HG03521 (cell line): ENCODE measurements around the gene RHAG.
"Not testable (repeated sequence)": the region's sequence is repeated elsewhere in the genome, so short reads cannot be mapped to it uniquely, and the experiment has no call there.

Experiments used
- ATAC-seq: cut with Tn5 transposase; IDR thresholded peaks from one replicate; pipeline ENCODE4 v1.9.1; 2021; ENCODE audit warnings: mild to moderate bottlenecking, moderate library complexity; ENCODE audit not compliant: unreplicated experiment

The RHAG gene

DNA sequence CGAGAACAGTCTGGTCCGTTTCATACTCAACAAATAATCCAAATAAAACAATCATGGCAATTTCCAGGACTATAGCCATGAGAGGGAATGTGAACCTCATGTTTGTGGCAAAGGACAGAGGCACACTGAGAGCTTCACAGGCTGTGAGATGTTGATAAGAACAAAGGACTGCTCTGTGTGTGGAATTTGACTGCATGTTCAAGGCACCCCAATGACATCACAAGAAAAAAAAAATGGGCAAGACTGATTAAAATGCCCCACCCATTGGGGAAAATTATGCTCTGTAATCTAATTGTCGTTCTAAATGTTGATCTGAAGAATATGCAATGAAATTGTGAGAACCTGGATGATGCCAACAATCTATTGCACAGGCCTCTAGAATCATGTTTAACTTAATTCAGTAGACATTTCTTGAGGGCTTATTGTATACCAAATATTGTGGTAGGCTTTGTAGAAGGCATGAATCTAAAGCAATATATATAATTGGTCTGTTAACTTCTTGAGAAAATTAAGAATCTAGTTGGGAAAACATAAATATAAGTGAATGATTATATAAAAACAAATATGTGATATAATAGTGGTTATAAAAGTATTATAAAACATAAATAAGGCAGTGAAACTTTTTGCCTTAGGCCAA lies at the start of gene RHAG:
RHAG (minus strand) TSS at position 127 of the 637 bp plus-strand sequence; CDS start at position 100, 27 bp downstream.
- no peak for ATAC-seq

DNA sequence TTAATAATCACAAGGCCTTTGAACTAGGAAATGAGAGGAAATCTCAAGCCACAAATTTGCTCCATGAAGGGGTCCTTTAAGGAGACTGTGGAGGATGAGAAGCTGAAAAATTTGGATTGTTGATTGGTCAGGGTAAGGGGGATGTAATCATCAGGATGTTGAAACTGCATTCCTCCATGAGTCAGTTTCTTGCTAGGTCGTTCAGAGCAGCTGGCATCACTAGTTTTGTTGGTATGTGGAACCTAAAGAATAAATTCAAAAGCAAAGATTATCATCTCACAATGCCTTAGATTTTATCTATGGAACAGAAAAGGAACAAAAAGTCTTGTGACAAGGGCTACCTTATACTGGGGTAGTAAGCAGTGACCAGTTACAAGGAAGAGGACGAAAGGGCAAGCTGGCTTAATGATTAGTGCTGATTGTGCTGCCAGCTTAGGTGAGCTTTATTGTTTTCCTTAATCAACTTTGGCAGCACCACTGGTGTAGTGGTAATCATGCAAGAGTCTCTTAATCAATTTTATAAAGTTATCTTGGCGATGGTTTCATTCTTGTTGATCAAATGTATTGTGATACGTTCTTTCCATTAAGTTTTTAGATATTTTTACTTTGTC lies 40.1 kb upstream of the RHAG start:
- ATAC-seq = no peak

DNA sequence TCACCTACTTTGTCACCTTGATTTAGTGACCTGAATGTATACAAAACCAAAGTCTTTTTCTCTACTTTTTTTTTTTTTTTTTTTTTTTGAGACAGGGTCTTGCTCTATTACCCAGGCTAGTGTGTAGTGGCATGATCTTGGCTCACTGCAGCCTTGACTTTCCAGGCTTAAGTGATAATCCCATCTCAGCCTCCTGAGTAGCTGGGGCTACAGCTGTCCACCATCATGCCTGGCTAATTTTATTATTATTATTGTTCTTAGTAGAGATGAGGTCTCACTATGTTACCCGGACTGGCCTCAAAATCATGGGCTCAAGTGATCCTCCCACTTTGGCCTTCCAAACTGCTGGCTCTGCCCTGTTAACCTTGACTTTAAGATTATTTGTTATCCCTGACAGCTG lies 39.2 kb upstream of the RHAG start:
- ATAC-seq = no peak

DNA sequence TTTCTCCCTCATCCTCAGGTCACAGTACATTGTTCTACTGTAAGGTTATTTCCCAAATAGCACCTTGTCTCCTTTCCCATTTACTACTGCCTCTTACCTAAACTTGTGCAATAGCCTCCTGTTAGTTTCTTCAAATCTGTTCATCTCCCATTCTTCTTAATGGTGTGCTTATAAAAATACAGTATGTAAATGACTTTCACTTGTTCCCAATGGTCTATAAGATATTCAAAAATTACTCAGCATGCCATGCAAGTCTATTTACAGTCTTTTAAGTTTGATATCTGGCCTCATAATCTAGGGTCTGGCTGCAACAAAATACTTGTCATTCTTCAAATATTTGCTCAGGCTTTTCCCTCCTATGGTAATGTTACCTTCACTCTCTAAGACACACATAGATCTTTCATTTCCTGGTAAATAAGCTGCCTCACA lies 31.5 kb upstream of the RHAG start:
- no peak for ATAC-seq

DNA sequence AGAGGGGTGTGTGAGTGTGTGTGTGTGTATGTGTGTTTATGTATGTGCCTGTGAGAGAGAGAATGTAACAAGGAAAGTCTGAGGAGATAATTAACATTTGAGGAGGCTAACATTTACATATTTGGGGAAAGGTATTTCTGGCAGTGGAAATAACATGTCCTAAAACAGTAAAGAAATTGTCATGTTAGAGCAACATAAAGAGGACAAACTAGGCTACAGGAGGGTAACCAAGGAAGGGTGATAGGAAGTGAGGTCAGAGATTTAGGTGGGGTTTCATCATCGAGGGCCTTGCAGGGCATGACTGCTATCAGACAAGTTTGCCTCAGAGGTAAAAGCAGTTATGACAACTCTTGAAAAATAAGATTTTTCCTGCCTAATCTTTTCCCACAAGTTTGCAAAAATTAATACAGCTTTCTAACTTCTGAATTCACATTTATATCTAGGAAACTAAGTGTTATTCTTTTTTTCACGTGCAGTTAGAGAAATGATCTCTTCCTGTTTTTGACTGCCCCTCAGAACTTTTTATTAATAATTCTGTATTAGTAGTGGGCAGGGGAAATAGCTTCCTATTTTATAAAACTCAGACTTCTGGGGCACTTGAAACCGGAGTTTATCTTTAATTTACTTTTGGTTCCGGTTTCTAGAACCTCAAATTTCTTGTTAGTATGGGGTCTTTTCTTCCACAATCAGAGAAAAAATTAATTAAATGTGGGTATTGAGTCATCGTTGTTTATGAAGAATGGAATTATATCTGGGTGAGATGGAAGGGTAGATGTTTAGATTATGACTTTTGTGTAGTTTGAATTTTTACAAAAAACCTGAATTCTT lies 30.5 kb upstream of the RHAG start:
- ATAC-seq = no peak

DNA sequence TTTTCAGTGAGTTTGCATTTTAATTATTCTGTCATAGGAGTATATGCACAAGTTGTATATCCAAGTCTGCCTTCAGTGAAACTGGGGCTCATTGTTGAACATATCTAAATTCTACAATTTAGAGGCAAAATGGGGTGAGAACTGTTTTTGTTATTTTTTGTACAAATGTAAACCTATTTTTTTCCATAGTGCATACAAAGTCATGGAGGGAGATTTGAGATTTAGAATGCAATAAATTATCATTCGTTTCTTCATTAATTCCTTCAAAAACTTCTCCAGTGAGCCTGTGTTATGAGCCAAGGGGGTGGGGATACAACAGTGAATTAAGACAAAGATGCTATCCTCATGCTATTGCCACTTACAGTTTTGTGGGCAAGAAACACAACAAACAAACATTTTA lies 29.8 kb upstream of the RHAG start:
- ATAC-seq = no peak

DNA sequence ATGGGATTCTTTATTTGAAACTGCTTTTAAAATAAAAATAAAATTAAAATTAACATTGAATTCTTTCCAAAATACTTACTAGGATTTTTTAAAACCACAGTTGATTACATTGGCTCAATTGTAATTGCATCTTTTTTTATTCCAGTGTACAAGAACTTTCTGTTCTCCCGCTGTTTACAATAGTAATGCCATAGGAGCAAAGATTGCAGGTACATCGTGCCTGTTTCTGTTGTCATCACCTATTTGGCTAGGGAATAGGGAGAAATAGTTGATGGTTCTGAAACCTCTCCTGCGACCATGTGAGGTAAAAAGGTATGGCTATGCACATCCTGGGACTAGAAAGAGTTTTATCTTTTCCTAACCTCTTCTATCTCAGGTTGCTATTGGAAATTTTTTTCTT lies 28.2 kb upstream of the RHAG start:
- no peak for ATAC-seq

DNA sequence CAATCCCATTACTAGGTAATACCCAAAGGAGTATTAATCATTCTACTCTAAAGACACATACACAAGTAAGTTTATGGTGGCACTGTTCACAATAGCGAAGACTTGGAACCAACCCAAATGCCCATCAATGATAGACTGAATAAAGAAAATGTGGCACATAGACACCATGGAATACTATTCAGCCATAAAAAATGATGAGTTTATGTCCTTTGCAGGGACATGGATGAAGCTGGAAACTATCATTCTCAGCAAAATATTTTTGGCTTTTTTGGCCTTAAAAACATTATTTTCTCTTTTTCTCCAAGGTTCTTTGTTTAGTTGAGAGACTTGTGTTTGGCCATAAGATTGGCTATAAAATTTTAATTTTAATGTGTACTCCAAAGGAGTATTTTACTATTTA lies 27.4 kb upstream of the RHAG start:
- not testable (repeated sequence) for ATAC-seq

DNA sequence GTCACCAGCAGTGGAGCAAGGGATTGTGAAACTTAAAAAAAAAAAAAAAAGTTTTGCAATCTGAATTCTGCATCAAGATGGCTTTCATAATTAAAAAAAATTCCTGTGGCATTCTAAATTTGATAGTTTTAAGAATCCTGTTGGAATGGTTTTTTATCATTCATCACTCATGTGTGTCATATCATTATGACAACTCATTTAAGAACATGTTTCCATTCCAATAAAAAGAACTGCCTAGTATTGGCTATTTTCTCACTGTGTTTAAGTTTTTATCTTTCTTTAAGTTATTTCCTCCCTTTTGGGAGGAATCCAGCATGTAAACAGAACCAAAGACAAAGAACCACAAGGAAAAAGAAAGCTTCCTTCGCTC lies 26.2 kb upstream of the RHAG start:
- ATAC-seq = no peak

DNA sequence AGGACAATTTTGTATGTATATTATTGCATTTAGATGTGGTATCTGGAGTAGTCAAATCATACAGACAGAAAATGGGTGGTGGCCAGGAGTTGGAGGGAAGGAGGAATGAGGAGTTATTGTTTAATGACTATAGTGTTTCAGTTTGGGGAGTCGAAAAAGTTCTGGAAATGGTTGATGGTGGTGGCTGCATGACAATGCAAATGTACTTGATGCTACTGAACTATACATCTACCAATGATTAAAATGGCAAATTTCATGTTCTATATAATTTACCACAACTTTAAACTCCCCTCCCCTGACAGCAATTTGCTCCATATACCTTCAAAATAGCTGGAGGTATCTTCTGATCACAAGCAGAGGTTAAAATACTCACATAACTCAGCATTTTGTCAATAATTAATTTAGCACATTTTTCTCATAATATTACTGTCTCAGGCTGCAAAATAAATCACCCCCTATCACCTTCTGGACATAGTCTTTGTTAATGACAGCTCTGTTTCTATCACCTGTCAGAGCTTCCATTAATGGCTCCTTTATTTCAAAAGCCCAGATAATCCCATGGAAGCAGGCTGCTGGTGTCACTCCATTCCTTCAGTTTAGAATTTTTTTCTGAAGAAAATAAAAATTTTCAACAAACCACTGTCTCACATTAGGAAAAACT lies 25.7 kb upstream of the RHAG start:
- ATAC-seq = no peak

DNA sequence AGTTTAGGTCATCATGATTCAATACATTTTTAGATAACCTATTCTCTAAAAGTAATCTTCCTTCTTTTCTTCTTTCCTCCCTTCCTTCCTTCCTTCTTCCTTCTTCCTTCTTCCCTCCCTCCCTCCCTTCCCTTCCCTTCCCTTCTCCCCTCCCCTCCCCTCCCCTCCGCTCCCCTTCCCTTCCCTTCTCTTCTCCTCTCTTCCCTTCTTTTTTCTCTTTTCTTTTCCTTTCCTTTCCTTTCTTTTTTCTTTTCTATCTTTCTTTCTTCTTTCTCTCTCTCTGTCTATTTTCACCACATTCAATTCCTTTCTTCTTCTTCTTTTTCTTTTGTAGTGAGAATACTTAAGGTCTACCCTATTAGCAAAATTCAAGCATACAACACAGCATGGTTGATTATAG lies 17.3 kb upstream of the RHAG start:
- no peak for ATAC-seq

DNA sequence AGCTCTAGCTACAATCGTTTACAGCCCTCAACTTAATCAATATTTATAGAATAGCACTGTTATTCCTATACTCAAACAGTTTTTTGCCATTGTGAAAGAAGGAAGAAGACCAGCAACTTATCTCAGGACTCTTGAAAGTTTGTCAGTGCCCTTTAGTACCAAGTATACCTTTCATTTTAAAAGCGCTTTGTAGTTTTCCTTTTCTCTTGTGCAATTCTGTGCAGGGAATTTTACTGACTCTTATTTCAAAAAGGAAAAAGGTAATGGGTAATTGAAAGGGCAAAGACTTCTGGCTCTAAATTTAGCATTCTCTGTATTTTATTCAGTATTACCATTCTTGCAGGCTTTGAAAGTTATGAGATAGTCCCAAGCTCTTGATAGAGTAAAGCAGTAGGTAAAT lies 16.8 kb upstream of the RHAG start:
- no peak for ATAC-seq

DNA sequence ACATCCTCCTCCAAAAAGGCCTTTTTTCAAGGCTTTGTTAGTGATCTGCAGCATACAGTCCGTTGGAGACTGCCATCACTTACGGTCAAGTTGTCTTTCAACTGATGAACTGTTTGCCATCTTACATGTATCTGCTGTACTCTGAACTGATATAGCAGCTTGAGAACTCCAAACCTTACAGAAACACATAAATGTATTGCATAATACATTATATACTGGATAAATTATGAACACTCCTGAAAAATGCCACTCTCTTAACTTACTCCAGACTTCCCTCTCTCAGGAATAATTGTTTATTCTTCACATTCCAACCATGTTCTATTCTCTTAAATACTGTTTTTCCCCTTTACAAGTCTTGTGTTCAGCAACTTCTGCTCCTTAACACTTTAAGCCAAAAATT lies 14.6 kb upstream of the RHAG start:
- ATAC-seq = no peak

DNA sequence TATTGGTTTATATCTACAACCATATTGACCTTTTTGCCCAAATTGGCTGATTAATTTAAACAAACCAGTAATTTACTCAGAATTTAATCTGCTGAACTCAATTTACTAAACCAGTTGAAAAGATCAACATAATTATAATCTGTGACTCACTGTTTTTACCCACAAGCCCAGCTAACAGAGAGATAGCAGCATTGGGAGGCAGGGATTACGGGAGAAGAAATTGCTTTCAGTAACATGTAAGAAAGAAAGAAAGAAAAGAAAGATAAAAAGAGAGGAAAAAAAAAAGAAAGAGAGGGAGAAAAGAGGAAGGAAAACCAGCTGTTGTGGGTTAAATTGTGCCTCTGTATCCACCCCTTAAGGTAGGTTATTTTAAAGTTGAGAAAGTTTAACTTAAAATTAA lies 13.3 kb upstream of the RHAG start:
- no peak for ATAC-seq

DNA sequence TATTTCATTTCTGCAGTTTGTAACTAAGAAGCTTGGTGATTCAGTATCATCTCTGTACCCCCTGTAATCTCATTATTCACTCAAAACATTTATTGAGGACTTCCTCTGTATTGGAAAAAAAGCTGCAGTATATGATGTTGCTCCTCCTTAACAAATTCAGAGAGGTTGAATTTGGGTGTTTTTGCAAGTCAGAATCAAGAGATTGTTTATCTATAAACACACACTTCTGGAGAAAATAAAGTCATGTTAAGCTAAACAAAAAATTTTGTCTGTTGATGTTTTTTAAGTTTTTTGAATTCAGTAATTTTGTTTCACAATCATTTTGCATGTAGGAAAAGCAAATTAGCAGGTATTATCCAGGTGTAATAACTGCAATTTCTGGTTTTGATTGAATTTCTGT lies 11.4 kb upstream of the RHAG start:
- no peak for ATAC-seq

DNA sequence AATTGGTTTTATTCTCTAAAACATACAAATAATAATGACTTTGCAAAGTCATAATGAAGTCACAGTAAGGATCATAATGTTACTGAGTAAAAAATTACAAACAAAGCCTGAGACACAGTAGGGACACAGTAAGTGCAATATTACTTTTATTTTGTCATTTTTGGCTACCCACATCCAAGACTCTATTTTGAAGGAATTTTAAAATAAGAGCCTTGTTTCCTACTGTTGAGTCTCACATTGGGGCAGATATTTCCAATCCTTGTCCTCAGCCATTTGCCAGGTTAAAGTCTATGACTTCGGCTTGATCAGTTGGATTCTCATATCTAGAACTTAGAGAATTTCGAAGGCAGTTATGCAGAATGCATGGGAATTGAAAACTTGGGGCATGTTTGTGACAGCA lies 10.8 kb upstream of the RHAG start:
- ATAC-seq = no peak

DNA sequence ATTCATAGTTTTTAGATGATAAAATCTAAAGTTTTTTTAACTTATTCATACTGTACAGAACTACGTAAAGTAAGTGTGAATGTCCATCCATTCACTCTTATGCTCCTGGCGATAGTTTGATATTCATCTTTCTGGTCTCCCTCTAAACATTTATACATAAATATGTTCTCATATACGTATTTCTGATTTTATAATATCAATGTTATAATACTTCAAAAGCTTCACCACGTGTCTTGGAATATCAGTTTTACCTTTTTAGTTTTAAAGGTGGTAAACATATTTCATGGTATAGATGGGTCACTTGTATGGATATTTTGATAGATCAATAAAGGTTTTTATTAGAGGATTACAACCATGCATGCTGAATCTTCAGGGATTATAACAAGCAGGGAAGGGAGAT lies 10.3 kb upstream of the RHAG start:
- no peak for ATAC-seq

DNA sequence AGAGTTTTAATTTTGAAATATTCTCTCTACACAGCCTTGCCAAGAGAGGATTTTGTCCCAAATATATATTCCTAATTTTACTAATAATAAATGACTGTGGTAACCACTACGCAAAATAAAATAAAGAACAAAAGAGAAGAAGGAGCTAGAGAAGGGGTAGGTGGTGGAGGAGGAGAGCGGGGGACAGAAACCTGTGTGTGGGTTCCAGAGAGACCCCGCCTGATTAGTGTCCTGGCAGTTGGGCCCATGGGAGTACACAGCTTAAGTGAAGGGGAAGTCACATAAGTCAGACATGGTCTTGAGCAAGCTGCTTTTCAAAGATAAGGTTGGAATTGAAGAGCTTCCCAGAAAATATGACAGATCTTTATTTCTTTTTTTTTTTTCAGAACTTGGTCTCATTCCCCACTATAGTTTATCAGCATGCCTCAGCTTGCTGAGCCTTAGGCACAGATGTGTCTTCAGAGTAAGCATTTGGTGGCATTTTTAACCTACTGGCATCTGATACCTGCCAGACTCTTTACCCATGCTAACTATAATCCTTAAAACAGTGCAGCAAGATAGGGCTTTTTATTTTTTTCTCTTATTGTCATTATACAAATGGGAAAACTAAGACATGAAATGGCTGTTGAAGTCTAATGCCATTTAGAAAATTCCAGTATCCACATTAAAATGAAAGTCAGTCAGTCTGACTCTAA lies 9.6 kb upstream of the RHAG start:
- no peak for ATAC-seq

DNA sequence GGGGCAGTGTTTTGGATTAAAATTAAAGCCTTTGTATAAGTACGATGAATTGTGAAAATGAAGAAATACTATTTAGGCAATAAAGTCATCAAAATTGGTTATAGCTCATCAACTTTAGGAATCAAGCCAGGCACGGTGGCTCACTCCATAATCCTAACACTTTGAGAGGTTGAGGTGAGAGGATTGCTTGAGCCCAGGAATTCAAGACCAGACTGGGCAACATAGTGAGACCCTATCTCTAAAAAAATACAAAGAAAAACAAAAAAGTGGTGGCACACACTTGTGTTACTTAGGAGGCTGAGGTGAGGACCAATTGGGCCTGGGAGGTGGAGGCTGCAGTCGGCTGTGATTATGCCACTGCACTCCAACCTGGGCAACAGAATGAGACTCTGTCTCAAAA lies 8.5 kb upstream of the RHAG start:
- no peak for ATAC-seq

DNA sequence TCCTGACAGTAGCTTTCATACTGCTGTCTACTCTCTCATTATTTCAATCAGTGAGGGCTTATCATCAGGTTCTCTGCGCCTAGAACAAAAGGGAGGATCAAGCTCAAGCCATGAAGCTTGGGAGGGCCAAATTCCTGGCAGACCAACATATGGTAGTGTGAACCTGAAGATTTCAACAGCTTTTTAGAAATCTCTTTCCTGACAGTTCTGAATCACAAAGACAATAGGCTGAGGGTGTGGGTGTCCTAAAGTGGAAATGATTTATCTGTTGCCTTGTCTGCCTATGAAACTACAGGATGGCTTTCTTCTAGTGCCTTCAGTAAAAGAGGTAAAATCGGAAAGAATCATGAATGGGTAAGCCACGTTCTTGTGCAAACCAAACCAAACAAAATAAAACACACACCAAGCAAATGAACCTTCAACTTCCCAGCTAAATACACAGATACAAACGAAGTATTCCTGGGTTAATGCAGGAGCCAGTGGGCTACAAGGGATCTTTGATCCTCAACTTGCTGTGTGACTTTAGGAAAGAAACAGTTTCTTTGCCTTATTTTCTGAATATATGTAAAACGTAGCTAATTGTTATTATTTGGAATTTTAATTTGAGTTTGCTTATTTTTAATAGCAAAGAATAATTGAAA lies 2.7 kb upstream of the RHAG start:
- ATAC-seq = no peak

DNA sequence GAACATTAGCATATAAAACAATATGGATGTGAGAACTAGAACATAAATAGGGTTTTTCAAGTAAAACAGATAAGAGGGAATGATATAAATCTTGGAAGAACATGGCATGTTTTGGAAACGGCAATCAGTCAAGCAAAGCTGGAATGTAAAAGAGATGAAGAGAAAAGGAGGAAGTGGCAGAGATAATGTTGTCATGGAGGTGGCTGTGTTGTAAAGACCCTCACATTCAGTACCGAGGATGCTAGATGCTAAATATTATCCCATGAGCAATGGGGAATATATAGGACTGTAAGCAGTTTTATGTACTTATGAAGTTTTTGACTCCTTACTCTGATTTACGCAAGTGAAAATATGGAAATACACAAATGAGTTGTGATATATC lies 702 bp upstream of the RHAG start:
- no peak for ATAC-seq
